GM10266 (cell line): ENCODE results near the gene CFAP299.

Experiments used
- DNase-seq: peaks from one replicate; pipeline ENCODE4 v3.0.0; 2012; ENCODE audit errors: extremely low spot score
- CTCF ChIP-seq: IDR thresholded peaks from 2 replicates; pipeline ENCODE4 v1.5.1; 2012; ENCODE audit warnings: mild to moderate bottlenecking, low read depth; ENCODE audit not compliant: control insufficient read depth, insufficient read depth; ENCODE audit errors: missing control alignments

Gene CFAP299

GRCh38 chr4:80302616-80303223, 32.8 kb upstream of the CFAP299 start:
- TF ChIP-seq CTCF, result no peak
- no peak for DNase-seq

DNA sequence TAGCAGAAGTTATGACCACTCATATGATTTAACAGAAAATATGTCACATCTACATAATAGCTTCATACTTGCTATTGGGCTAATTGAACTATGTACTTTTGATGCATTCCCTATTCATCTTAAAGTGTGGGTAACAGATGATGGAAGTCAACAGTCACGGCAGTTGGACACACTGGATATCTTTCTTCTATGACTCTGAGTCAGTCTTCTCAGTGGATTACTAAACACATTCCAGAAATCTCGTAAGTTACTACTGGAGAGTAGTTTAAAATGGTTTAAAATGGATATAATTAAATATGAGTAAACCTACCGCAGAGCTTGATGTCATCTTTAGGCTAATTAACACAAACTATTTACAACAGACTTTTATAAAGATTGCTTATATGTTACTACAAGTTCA, 30.1 kb upstream of the CFAP299 start:
- no peak for TF ChIP-seq CTCF
- no peak for DNase-seq

- no peak for DNase-seq
- no peak for TF ChIP-seq CTCF
Observed at GRCh38 chr4:80306260-80306659, 29.3 kb upstream of the CFAP299 start.

GRCh38 chr4:80307183-80307735, 28.3 kb upstream of the CFAP299 start:
- no peak for DNase-seq
- TF ChIP-seq CTCF, result no peak

DNA sequence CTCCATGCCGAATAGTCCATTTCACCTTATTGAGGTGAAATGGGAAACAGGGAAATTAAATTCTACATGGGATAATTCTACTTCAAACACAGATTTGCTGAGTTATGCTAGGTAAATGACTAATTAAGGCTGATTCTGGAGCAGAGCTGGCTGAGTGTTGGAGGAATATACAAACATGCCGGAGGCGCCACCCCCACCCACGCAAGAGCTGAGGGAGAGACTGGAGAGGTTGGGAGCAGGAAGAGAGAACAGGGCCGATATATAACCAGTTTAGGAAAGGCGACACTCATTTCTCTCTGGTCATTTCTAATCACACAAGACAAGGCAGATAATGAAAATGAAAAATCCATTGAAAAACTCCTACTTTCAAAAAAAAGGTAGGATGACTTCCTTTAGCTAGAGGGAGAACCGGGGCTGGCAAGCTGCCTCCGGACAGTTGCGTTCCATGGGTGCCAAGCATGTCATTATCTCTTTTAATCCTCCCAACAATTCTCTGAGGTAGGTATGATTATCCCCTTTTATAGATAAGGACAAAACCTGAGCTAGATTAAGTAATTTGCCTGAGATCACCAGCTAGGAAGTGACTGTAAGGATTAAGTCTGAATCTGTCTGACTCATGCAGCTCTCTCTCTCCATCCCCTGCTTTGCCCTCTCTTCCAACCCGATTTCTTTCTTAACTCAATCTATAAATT, 27.6 kb upstream of the CFAP299 start:
- DNase-seq, result no peak
- TF ChIP-seq CTCF, result no peak

GRCh38 chr4:80308466-80308822, 27.1 kb upstream of the CFAP299 start:
- no peak for DNase-seq
- no peak for TF ChIP-seq CTCF
